Upper lobe of right lung (tissue), 1 donor: ENCODE measurements around the gene OTUD7B. TPM values are rescaled to one million over a fixed set of nuclear protein-coding genes. Genes with fewer than 3 reads are reported as not detected.

Source experiments
- ATAC-seq: fragments of 200-7000 bp; cut with Tn5 transposase; one replicate; pipeline ENCODE4 v1.9.1; 2020; ENCODE audit warnings: mild to moderate bottlenecking, moderate library complexity
- DNase-seq: peaks from one replicate; pipeline ENCODE4 v3.0.0-alpha.2; 2020
- H3K27ac ChIP-seq: fragments of 200-600 bp; one replicate; pipeline ENCODE4 v1.8.0; 2022
- H3K27me3 ChIP-seq: fragments of 200-600 bp; one replicate; pipeline ENCODE4 v1.8.0; 2022; ENCODE audit warnings: mild to moderate bottlenecking
- H3K36me3 ChIP-seq: fragments of 200-600 bp; one replicate; pipeline ENCODE4 v1.8.0; 2022
- H3K4me1 ChIP-seq: fragments of 200-600 bp; one replicate; pipeline ENCODE4 v1.8.0; 2022
- H3K4me3 ChIP-seq: fragments of 200-600 bp; one replicate; pipeline ENCODE4 v1.8.0; 2022; ENCODE audit warnings: mild to moderate bottlenecking
- H3K9me3 ChIP-seq: fragments of 200-600 bp; one replicate; pipeline ENCODE4 v1.8.0; 2022
- intact Hi-C: fragments of 100-400 bp; cut with DNase I; formaldehyde crosslinking; loops from one replicate; pipeline ENCODE4 v1.11.0; 2022
- total RNA-seq: library from RNA; stranded (reverse); fragmentation: NEBNext Ultra II Directional; extraction: Animal tissue kit (Norgen Biotek cat#: 25700); gene quantifications from one replicate; pipeline ENCODE4 v1.2.1, GENCODE V29; 2021
- TF ChIP-seq, protein P1 (sequence below): fragments of 200-600 bp; IDR thresholded peaks from one replicate; pipeline ENCODE4 v1.8.0; 2022; ENCODE audit warnings: antibody characterized with exemption
- donor health status: DM: no; HTN: yes; CAD: no; lungs with severe emphysema.

Gene OTUD7B
- total RNA-seq, 1 donor from 2014 or later = 35.3 TPM

DNA sequence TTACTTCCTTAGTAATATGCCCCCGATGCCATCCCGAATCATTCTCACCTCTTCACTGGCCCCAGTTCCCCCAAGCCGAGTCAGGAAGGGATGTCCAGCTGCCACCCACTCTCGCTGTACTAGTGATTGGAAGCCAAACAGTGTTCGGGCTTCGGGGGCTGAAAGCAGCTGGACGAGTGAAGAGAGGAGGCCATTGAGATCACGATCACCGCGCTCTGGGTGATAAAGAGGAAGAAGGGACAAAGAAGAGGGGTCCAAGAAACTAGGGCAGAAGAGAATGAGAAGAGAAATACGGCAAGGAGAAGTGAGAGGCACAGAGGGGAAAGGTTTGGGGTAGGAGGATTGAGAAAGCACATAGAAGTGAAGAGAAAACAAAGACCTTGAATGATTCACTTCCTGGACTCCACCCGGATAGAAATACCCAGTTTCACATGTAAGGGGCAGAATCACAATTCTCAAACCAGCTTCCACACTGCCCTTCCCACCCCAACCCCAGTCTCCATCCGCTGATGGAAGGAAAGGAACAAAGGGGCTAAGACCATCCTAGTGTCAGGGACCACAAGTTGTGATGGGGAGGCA, 79.2 kb downstream of the OTUD7B start:
- Histone ChIP-seq H3K4me1 (peaks cover 20% of the 10 kb centered on the region), H3K36me3 (peaks cover 3% of the 10 kb centered on the region), H3K27me3 (no peaks in the 10 kb centered on the region), H3K27ac (no peak overlapping the region), H3K9me3 (no peaks in the 10 kb centered on the region), H3K4me3 (no peak overlapping the region)
- TF ChIP-seq, protein P1, sequence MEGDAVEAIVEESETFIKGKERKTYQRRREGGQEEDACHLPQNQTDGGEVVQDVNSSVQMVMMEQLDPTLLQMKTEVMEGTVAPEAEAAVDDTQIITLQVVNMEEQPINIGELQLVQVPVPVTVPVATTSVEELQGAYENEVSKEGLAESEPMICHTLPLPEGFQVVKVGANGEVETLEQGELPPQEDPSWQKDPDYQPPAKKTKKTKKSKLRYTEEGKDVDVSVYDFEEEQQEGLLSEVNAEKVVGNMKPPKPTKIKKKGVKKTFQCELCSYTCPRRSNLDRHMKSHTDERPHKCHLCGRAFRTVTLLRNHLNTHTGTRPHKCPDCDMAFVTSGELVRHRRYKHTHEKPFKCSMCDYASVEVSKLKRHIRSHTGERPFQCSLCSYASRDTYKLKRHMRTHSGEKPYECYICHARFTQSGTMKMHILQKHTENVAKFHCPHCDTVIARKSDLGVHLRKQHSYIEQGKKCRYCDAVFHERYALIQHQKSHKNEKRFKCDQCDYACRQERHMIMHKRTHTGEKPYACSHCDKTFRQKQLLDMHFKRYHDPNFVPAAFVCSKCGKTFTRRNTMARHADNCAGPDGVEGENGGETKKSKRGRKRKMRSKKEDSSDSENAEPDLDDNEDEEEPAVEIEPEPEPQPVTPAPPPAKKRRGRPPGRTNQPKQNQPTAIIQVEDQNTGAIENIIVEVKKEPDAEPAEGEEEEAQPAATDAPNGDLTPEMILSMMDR = no peak
- no peak for ATAC-seq
- no peak for DNase-seq
- intact Hi-C loops = no loop called here

DNA sequence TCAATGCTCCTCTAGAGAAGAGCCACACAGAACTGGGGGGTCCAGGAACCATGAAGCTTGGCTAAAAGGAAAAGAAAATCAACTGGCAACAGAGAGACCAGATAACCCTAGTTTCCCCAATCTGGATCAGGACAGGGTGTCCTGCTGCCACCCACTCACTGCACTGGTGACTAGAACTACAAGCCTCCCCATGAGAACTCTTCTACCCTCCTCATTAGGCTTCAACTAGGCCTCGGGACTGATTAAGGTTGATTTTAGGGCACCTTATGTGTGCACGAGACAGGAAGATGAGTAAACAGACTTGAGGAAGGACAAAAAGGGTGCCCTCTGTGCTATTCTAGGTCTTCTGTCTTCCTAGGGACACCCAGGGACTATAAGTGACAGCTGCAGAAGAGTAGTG, 80.7 kb downstream of the OTUD7B start:
- Histone ChIP-seq H3K27ac (peak overlapping the region; percentile 58), H3K4me3 (peak overlapping the region; percentile 0), H3K36me3 (peaks cover 17% of the 10 kb centered on the region), H3K9me3 (no peaks in the 10 kb centered on the region), H3K4me1 (peaks cover 22% of the 10 kb centered on the region), H3K27me3 (no peaks in the 10 kb centered on the region)
- intact Hi-C loops = no loop called here
- DNase-seq (no peak), ATAC-seq (peak; percentile 32)
- TF ChIP-seq, protein P1 = no peak

DNA sequence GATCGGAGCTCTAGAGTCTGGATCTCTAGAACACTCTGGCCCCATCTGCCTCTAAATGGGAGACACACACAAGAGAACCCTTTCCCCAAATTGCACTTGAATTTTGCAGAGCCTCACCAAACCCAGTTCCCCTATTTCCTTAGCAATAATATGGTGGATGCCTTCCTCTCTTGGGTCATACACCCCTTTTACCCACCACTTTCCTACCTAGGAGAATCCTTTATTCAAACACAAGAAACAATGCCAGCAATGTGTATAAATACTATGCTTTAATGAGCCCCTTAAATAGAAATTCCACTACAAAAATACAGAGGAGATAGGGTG, 82.2 kb downstream of the OTUD7B start:
- H3K9me3 ChIP-seq = no peaks in the 10 kb centered on the region
- H3K4me1 ChIP-seq = peaks cover 22% of the 10 kb centered on the region
- no peaks in the 10 kb centered on the region for H3K27me3 ChIP-seq
- H3K36me3 ChIP-seq = peaks cover 32% of the 10 kb centered on the region
- H3K4me3 ChIP-seq = peak overlapping the region; percentile 69
- intact Hi-C loops = no loop called here
- peak overlapping the region; percentile 92 for H3K27ac ChIP-seq
- TF ChIP-seq, protein P1 = no peak
- no peak for ATAC-seq
- DNase-seq = no peak

DNA sequence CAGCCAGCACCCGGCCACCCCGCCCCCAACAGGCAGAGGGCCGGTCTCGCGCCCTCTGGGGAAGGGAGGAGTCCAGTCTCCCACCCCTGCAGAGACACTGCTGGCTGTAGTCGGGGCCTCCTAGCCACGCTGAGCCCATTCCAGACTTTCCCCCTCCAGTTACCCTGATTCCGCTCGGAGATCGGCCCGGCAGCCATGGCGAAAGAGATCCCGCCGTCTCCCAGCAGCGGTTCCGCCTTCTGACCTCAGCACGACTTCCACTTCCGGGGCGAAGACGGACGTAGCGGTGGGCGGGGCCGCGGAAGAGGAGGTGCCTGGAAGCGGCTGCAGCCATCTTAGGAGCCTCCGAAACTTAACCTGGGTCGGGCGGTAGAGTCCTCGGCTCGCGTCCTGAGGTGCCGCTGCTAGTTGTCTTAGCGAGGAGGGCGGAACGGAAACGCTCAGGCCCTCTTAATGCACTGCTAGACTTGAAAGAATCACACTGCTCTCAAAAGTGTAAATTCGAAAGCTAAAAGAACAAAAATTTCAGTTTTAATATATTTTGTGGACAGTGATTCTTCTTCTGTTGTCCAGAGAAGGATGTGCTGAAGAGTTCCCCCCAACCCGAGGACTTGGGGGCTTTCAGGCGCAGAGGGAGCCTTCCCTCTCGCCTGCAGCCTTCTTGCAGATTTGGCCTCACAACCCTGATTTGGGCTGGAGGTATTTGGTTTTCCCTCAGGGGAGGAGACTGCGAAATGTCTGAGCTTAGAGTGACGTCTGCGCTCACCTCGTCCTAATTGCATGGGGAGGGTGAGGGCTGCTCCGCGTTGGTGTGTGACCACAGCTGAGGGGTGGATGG, 82.7 kb downstream of the OTUD7B start, which contains the start of gene SF3B4:
SF3B4 (minus strand) TSS at position 241 of the 838 bp plus-strand sequence; CDS start at position 197, 44 bp downstream.
- peak; percentile 97 for ATAC-seq
- intact Hi-C loops = no loop called here
- TF ChIP-seq, protein P1 = no peak
- DNase-seq = peak; percentile 98
- H3K4me1 ChIP-seq = peaks cover 22% of the 10 kb centered on the region
- peak within 1 kb of the TSS; percentile 69 for H3K4me3 ChIP-seq
- H3K36me3 ChIP-seq = peaks cover 38% of the 10 kb centered on the region
- no peaks in the 10 kb centered on the region for H3K9me3 ChIP-seq
- peak within 1 kb of the TSS; percentile 92 for H3K27ac ChIP-seq
- no peaks in the 10 kb centered on the region for H3K27me3 ChIP-seq

DNA sequence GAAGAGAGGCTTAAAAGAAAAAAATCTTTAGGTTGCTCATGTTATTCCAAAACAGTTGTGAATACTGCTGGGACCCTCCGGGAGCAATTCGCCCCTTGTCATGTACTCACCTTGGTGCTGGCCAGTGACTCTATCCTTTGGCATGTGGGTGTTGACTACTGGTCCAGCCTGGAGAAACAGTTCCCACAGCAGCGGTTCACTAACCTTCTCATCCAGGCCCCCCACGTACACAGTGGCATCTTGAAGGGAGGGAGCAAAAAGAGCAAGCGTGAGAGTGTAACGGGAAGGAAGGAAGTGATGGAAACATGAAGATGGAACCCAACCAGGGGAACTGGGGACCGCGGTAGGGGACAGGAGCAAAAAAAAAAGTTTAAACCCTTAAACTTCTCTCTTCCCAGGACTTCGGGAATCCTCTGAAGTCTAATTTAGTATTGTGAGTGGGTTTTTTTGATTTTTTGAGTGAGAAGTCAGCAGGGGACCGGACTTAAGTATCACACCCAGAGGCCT, 83.4 kb downstream of the OTUD7B start:
- peaks cover 22% of the 10 kb centered on the region for H3K4me1 ChIP-seq
- no peaks in the 10 kb centered on the region for H3K27me3 ChIP-seq
- peak overlapping the region; percentile 92 for H3K27ac ChIP-seq
- ATAC-seq (no peak), DNase-seq (no peak)
- TF ChIP-seq, protein P1 = no peak
- peak overlapping the region; percentile 69 for H3K4me3 ChIP-seq
- no peaks in the 10 kb centered on the region for H3K9me3 ChIP-seq
- peaks cover 43% of the 10 kb centered on the region for H3K36me3 ChIP-seq
- intact Hi-C loops = no loop called here
